Measurements from ENCODE around the gene PLPPR2. TPM values are rescaled to one million over a fixed set of nuclear protein-coding genes. Genes with fewer than 3 reads are reported as not detected.
"Not testable (repeated sequence)": the region's sequence is repeated elsewhere in the genome, so short reads cannot be mapped to it uniquely, and the experiment has no call there.

Gene PLPPR2
- total RNA-seq, 1 experiment from 2014 or later: 5.6 TPM

- DNase-seq: no peak
- no peak for TF ChIP-seq CTCF (IDR thresholded peaks at IDR 0.05; ENCODE audit: insufficient read depth in 1 of 2, low read depth in 1 of 2, low read length in 1 of 2, severe bottlenecking in 1 of 2, unreplicated experiment in 1 of 2)
- H3K9me3 Mint-ChIP-seq (ENCODE audit: unreplicated experiment): no peaks in the 10 kb centered on the region
- Histone ChIP-seq H3K9me3 (no peaks in the 10 kb centered on the region), H3K27me3 (replicated peaks; ENCODE audit: control insufficient read depth, insufficient read depth, low read length) (no peaks in the 10 kb centered on the region), H3K4me1 (no peaks in the 10 kb centered on the region), H3K4me3 (ENCODE audit: low read depth, low read length) (no peak overlapping the region), H3K36me3 (ENCODE audit: control insufficient read depth, insufficient read depth, low read length) (no peaks in the 10 kb centered on the region; the same call in 1 of the 2 replicates)
- no peak overlapping the region for H3K27ac Mint-ChIP-seq (ENCODE audit: unreplicated experiment)
- H3K36me3 Mint-ChIP-seq (ENCODE audit: insufficient read depth, unreplicated experiment): peaks cover 13% of the 10 kb centered on the region
- CTCF ChIA-PET: no interaction called here
- no peak overlapping the region for H3K4me3 Mint-ChIP-seq (ENCODE audit: unreplicated experiment)
- H3K4me1 Mint-ChIP-seq (ENCODE audit: low read depth, unreplicated experiment): no peaks in the 10 kb centered on the region
- BruUV-seq (replicated peaks): no TSS peak
- POLR2A ChIA-PET: interaction anchor here (1.0 kb wide), 1 partner anchor 24 kb away, joined by 5 read pairs; no protein-coding TSS in a partner anchor
- no peaks in the 10 kb centered on the region for H3K27me3 Mint-ChIP-seq (ENCODE audit: insufficient read depth, unreplicated experiment)
- intact Hi-C loops (cut with micrococcal nuclease; ENCODE audit: unreplicated experiment): no loop called here
Measured at GRCh38 chr19:11404588-11405222, 49.5 kb downstream of the PLPPR2 start.

- H3K4me1 ChIP-seq: no peaks in the 10 kb centered on the region
- no peak overlapping the region for H3K4me3 Mint-ChIP-seq (ENCODE audit: unreplicated experiment)
- H3K27me3 ChIP-seq (replicated peaks; ENCODE audit: control insufficient read depth, insufficient read depth, low read length): no peaks in the 10 kb centered on the region
- no peak for DNase-seq
- TF ChIP-seq CTCF (IDR thresholded peaks at IDR 0.05; ENCODE audit: insufficient read depth in 1 of 2, low read depth in 1 of 2, low read length in 1 of 2, severe bottlenecking in 1 of 2, unreplicated experiment in 1 of 2): no peak
- H3K4me1 Mint-ChIP-seq (ENCODE audit: low read depth, unreplicated experiment): no peaks in the 10 kb centered on the region
- CTCF ChIA-PET: interaction anchor here (1.4 kb wide), 1 partner anchor 31 kb away, joined by 3 read pairs; no protein-coding TSS in a partner anchor
- no peaks in the 10 kb centered on the region for H3K9me3 ChIP-seq
- no peak overlapping the region for H3K4me3 ChIP-seq (ENCODE audit: low read depth, low read length)
- POLR2A ChIA-PET: interaction anchor here (1.0 kb wide), 1 partner anchor 25 kb away, joined by 5 read pairs; no protein-coding TSS in a partner anchor
- H3K36me3 ChIP-seq (ENCODE audit: control insufficient read depth, insufficient read depth, low read length): no peaks in the 10 kb centered on the region; the same call in 1 of the 2 replicates
- intact Hi-C loops (cut with micrococcal nuclease; ENCODE audit: unreplicated experiment): no loop called here
- peaks cover 14% of the 10 kb centered on the region for H3K36me3 Mint-ChIP-seq (ENCODE audit: insufficient read depth, unreplicated experiment)
- no peaks in the 10 kb centered on the region for H3K27me3 Mint-ChIP-seq (ENCODE audit: insufficient read depth, unreplicated experiment)
- BruUV-seq (replicated peaks): no TSS peak
- H3K27ac Mint-ChIP-seq (ENCODE audit: unreplicated experiment): no peak overlapping the region
- no peaks in the 10 kb centered on the region for H3K9me3 Mint-ChIP-seq (ENCODE audit: unreplicated experiment)
Measured at GRCh38 chr19:11405846-11406643, 50.8 kb downstream of the PLPPR2 start.

- CTCF ChIA-PET: interaction anchor here (0.6 to 1.4 kb wide), 3 partner anchors 20 to 32 kb away, joined by 3 to 6 read pairs (median 3); no protein-coding TSS in a partner anchor
- H3K4me3 Mint-ChIP-seq (ENCODE audit: unreplicated experiment); H3K27me3 Mint-ChIP-seq (ENCODE audit: insufficient read depth, unreplicated experiment); H3K36me3 ChIP-seq (ENCODE audit: control insufficient read depth, insufficient read depth, low read length); H3K9me3 ChIP-seq; H3K9me3 Mint-ChIP-seq (ENCODE audit: unreplicated experiment); H3K27ac Mint-ChIP-seq (ENCODE audit: unreplicated experiment); POLR2A ChIA-PET; H3K4me1 Mint-ChIP-seq (ENCODE audit: low read depth, unreplicated experiment); intact Hi-C loops (cut with micrococcal nuclease; ENCODE audit: unreplicated experiment); H3K27me3 ChIP-seq (replicated peaks; ENCODE audit: control insufficient read depth, insufficient read depth, low read length); BruUV-seq (replicated peaks); H3K4me1 ChIP-seq; H3K4me3 ChIP-seq (ENCODE audit: low read depth, low read length); DNase-seq: not testable (repeated sequence)
- peaks cover 12% of the 10 kb centered on the region for H3K36me3 Mint-ChIP-seq (ENCODE audit: insufficient read depth, unreplicated experiment)
Measured at GRCh38 chr19:11406703-11407236, 51.5 kb downstream of the PLPPR2 start.

Measured in Caco-2 (cell line).